Fibroblast of villous mesenchyme (primary cell): Measurements from ENCODE around the gene PNMT. TPM values are rescaled to one million over a fixed set of nuclear protein-coding genes. Genes with fewer than 3 reads are reported as not detected.

Source experiments
- DNase-seq: peaks from one replicate; pipeline ENCODE4 v3.0.0-alpha.2; 2010; ENCODE audit warnings: low read depth
- H3K4me3 ChIP-seq: 2 replicates; pipeline ENCODE4 v1.5.1; 2011; ENCODE audit warnings: low read depth, mild to moderate bottlenecking, low read length
- CTCF ChIP-seq: IDR thresholded peaks from 2 replicates; pipeline ENCODE4 v1.5.1; 2012; ENCODE audit warnings: low read depth, mild to moderate bottlenecking, low read length; ENCODE audit not compliant: insufficient read depth
- total RNA-seq: library from RNA; depleted of rRNA; stranded (reverse); fragments of >200 nt; gene quantifications from 2 replicates; pipeline ENCODE4 v1.2.3, GENCODE V29; 2012

The PNMT gene
- total RNA-seq, 1 donor = not detected

- TF ChIP-seq CTCF = no peak
- no peak within 1 kb of the TSS for H3K4me3 ChIP-seq
- no peak for DNase-seq
Measured at GRCh38 chr17:39664581-39665561, 3.4 kb upstream of the PNMT start, which contains the start of gene TCAP. TCAP (plus strand) TSS chr17:39665349; CDS start chr17:39665360, 11 bp downstream.

GRCh38 chr17:39665642-39666224 is 2.5 kb upstream of the PNMT start:
- H3K4me3 ChIP-seq = no peak overlapping the region
- DNase-seq = no peak
- no peak for TF ChIP-seq CTCF

GRCh38 chr17:39666231-39666600 is 2.0 kb upstream of the PNMT start:
- no peak for TF ChIP-seq CTCF
- DNase-seq = no peak
- no peak overlapping the region for H3K4me3 ChIP-seq

- no peak for TF ChIP-seq CTCF
- no peak overlapping the region for H3K4me3 ChIP-seq
- no peak for DNase-seq
Measured at GRCh38 chr17:39666601-39667261, 1.5 kb upstream of the PNMT start.

GRCh38 chr17:39667262-39667944 is 850 bp upstream of the PNMT start:
- peak overlapping the region; percentile 21 for H3K4me3 ChIP-seq
- TF ChIP-seq CTCF = no peak
- peak; percentile 23 for DNase-seq
